Chondrocyte (in vitro differentiated cells): ENCODE results near the gene LRP10. TPM values are rescaled to one million over a fixed set of nuclear protein-coding genes. Genes with fewer than 3 reads are reported as not detected.

Experiments used
- DNase-seq: peaks from one replicate; pipeline ENCODE4 v3.0.0; 2021; ENCODE audit warnings: mixed read lengths, low spot score
- H3K27ac Mint-ChIP-seq: one replicate; pipeline ENCODE4 v1.8.0; 2021; ENCODE audit warnings: mild to moderate bottlenecking, moderate library complexity, mixed read lengths; ENCODE audit not compliant: unreplicated experiment
- H3K27me3 Mint-ChIP-seq: 2 replicates; pipeline ENCODE4 v1.8.0; 2021; ENCODE audit warnings: low read depth, mixed read lengths
- H3K36me3 Mint-ChIP-seq: 2 replicates; pipeline ENCODE4 v1.8.0; 2021; ENCODE audit warnings: low read depth, mixed read lengths
- H3K4me1 Mint-ChIP-seq: 2 replicates; pipeline ENCODE4 v1.8.0; 2021; ENCODE audit warnings: low read depth, mild to moderate bottlenecking, mixed read lengths
- H3K4me3 Mint-ChIP-seq: one replicate; pipeline ENCODE4 v1.8.0; 2021; ENCODE audit warnings: mild to moderate bottlenecking, moderate library complexity, mixed read lengths; ENCODE audit not compliant: unreplicated experiment
- H3K9me3 Mint-ChIP-seq: 2 replicates; pipeline ENCODE4 v1.8.0; 2021; ENCODE audit warnings: low read depth, mixed read lengths
- CTCF ChIP-seq: fragments of 200-600 bp; sonication (generic); IDR thresholded peaks from 2 replicates; pipeline ENCODE4 v1.5.0; 2021; ENCODE audit warnings: antibody characterized with exemption, mild to moderate bottlenecking, moderate library complexity
- total RNA-seq: library from RNA; stranded (reverse); gene quantifications from 3 replicates; pipeline ENCODE4 v1.2.1, GENCODE V29; 2021

The LRP10 gene
- total RNA-seq, 1 donor from 2014 or later = 167 TPM

- peak; percentile 50 for TF ChIP-seq CTCF
- no peaks in the 10 kb centered on the region for H3K36me3 Mint-ChIP-seq
- no peak for DNase-seq
Observed at GRCh38 chr14:22865424-22866405, 5.8 kb upstream of the LRP10 start.

GRCh38 chr14:22866874-22867273 is 4.7 kb upstream of the LRP10 start:
- no peak overlapping the region for H3K27ac Mint-ChIP-seq
- peaks cover 9% of the 10 kb centered on the region for H3K4me1 Mint-ChIP-seq
- H3K36me3 Mint-ChIP-seq = no peaks in the 10 kb centered on the region
- TF ChIP-seq CTCF = no peak
- DNase-seq = no peak
- no peaks in the 10 kb centered on the region for H3K27me3 Mint-ChIP-seq
- H3K4me3 Mint-ChIP-seq = no peak overlapping the region
- no peaks in the 10 kb centered on the region for H3K9me3 Mint-ChIP-seq

More at GRCh38 chr14:22865424-22866405, 5.8 kb upstream of the LRP10 start:
- H3K4me3 Mint-ChIP-seq = no peak overlapping the region
- H3K27ac Mint-ChIP-seq = no peak overlapping the region
- peaks cover 5% of the 10 kb centered on the region for H3K4me1 Mint-ChIP-seq
- H3K9me3 Mint-ChIP-seq = no peaks in the 10 kb centered on the region
- H3K27me3 Mint-ChIP-seq = no peaks in the 10 kb centered on the region

- H3K27ac Mint-ChIP-seq = peak overlapping the region; percentile 97
Observed at GRCh38 chr14:22870811-22871223, 723 bp upstream of the LRP10 start.

GRCh38 chr14:22872033-22872832 is 693 bp downstream of the LRP10 start:
- Mint-ChIP-seq H3K27ac (peak overlapping the region; percentile 94), H3K9me3 (no peaks in the 10 kb centered on the region), H3K4me1 (peaks cover 25% of the 10 kb centered on the region), H3K36me3 (peaks cover 20% of the 10 kb centered on the region), H3K4me3 (peak overlapping the region; percentile 87), H3K27me3 (no peaks in the 10 kb centered on the region)
- peak; percentile 94 for TF ChIP-seq CTCF
- DNase-seq = no peak

More at GRCh38 chr14:22870811-22871223, 723 bp upstream of the LRP10 start:
- TF ChIP-seq CTCF = no peak
- Mint-ChIP-seq H3K36me3 (peaks cover 14% of the 10 kb centered on the region), H3K27me3 (no peaks in the 10 kb centered on the region), H3K4me3 (peak overlapping the region; percentile 87), H3K4me1 (peaks cover 25% of the 10 kb centered on the region), H3K9me3 (no peaks in the 10 kb centered on the region)
- no peak for DNase-seq
